HepG2 (cell line): ENCODE measurements around the gene CD93. TPM values are rescaled to one million over a fixed set of nuclear protein-coding genes. Genes with fewer than 3 reads are reported as not detected.

Experiments
- ATAC-seq: fragments of 200-7000 bp; cut with Tn5 transposase; 3 replicates; pipeline ENCODE4 v1.9.1; 2020; ENCODE audit warnings: mild to moderate bottlenecking, moderate library complexity
- BruUV-seq: library from RNA; stranded (reverse); fragments of 400-500 nt; replicated peaks from 2 replicates; lab custom pipeline; 2021; lab: Mats Ljungman, UMichigan
- CTCF ChIA-PET: fragments of 300-600 bp; formaldehyde crosslinking; extraction: SDS; loops from one replicate; lab custom pipeline; 2021; ENCODE audit warnings: low total read pairs, inconsistent platforms, low intra/inter-chr PET ratio; lab: Yijun Ruan, JAX
- POLR2A ChIA-PET: fragments of 350-600 bp; sonication (Branson Sonifier 250); formaldehyde crosslinking; loops from one replicate; lab custom pipeline; 2020; ENCODE audit warnings: antibody characterized with exemption, inconsistent platforms; lab: Yijun Ruan, JAX
- DNase-seq: peaks from one replicate; pipeline ENCODE4 v3.0.0-alpha.2; 2015; ENCODE audit warnings: low spot score
- FAIRE-seq: peaks from 3 replicates; lab custom pipeline; 2011; peaks lifted over from hg19 to GRCh38; lab: Jason Lieb, UNC
- H2AFZ ChIP-seq: one replicate; pipeline ENCODE4 v1.6.1; 2011; ENCODE audit warnings: low read length, inconsistent platforms
- H3K27ac ChIP-seq: fragments of 300-600 bp; 3 replicates; pipeline ENCODE4 v1.8.0; 2011; ENCODE audit warnings: mixed run types, mild to moderate bottlenecking, mixed read lengths, low read length, inconsistent platforms; ENCODE audit not compliant: insufficient read depth; ENCODE audit errors: extremely low read length
- H3K27me3 ChIP-seq, 2 experiments: fragments of 200-600 bp in 1 of 2; 2 replicates in 1 of 2; 3 replicates in 1 of 2; pipeline versions ENCODE4 v1.6.0 to v1.8.0; 2011; ENCODE audit warnings: low read length in 2 of 2, mild to moderate bottlenecking in 2 of 2, moderate library complexity in 2 of 2, inconsistent platforms in 1 of 2; ENCODE audit not compliant: insufficient read depth in 2 of 2, control insufficient read depth in 1 of 2
- H3K36me3 ChIP-seq, 2 experiments: fragments of 200-600 bp in 1 of 2; replicated peaks in 1 of 2; 2 replicates in 1 of 2; 3 replicates in 1 of 2; pipeline versions ENCODE4 v1.5.1 to v1.8.0; 2011; ENCODE audit warnings: low read length in 2 of 2, inconsistent platforms in 1 of 2; ENCODE audit not compliant: insufficient read depth in 2 of 2, control insufficient read depth in 1 of 2
- H3K4me1 ChIP-seq: 2 replicates; pipeline ENCODE4 v1.5.1; 2012; ENCODE audit warnings: low read length, inconsistent platforms; ENCODE audit not compliant: insufficient read depth
- H3K4me2 ChIP-seq: 2 replicates; pipeline ENCODE4 v1.6.0; 2011; ENCODE audit warnings: low read depth, low read length, inconsistent platforms
- H3K4me3 ChIP-seq, 3 experiments: fragments of 200-600 bp in 1 of 3; sonication (generic), shearing (Covaris generic) in 1 of 3; replicated peaks in 1 of 3; 2 replicates each; pipeline ENCODE4 v1.5.1; 2011 to 2016; ENCODE audit warnings: low read length in 3 of 3, inconsistent platforms in 2 of 3, low read depth in 2 of 3, mild to moderate bottlenecking in 2 of 3, control low read depth in 1 of 3, mixed read lengths in 1 of 3; ENCODE audit not compliant: insufficient read depth in 1 of 3
- H3K79me2 ChIP-seq: one replicate; pipeline ENCODE4 v1.6.1; 2011; ENCODE audit warnings: low read length, inconsistent platforms; ENCODE audit not compliant: insufficient read depth
- H3K9ac ChIP-seq: 2 replicates; pipeline ENCODE4 v1.6.0; 2011; ENCODE audit warnings: mild to moderate bottlenecking, low read depth, low read length, inconsistent platforms; ENCODE audit not compliant: insufficient read depth
- H3K9me3 ChIP-seq: 2 replicates; pipeline ENCODE4 v1.5.1; 2012; ENCODE audit warnings: mild to moderate bottlenecking, low read length
- H4K20me1 ChIP-seq: 2 replicates; pipeline ENCODE4 v1.6.0; 2011; ENCODE audit warnings: inconsistent platforms, mild to moderate bottlenecking, low read length, moderate library complexity; ENCODE audit not compliant: insufficient read depth
- HDAC2 ChIP-seq: sonication (generic); formaldehyde crosslinking; IDR thresholded peaks from 2 replicates; pipeline ENCODE4 v1.4.0; 2020; ENCODE audit warnings: missing genetic modification reagents
- MIER2 ChIP-seq: IDR thresholded peaks from 2 replicates; pipeline ENCODE4 v1.6.1; 2016; ENCODE audit warnings: missing biosample characterization, missing genetic modification reagents
- ZNF253 ChIP-seq: sonication (generic); formaldehyde crosslinking; IDR thresholded peaks from 2 replicates; pipeline ENCODE4 v1.8.0; 2022; ENCODE audit warnings: mild to moderate bottlenecking, missing genetic modification reagents, borderline replicate concordance
- ZNF292 ChIP-seq: sonication (generic); formaldehyde crosslinking; IDR thresholded peaks from 2 replicates; pipeline ENCODE4 v1.8.1; 2022; ENCODE audit warnings: mild to moderate bottlenecking, low read depth, missing genetic modification reagents, borderline replicate concordance
- ZNF672 ChIP-seq: sonication (generic); formaldehyde crosslinking; IDR thresholded peaks from 2 replicates; pipeline ENCODE4 v1.8.1; 2022; ENCODE audit warnings: missing genetic modification reagents
- WGBS: methylation state at CpG from one replicate; pipeline ENCODE4 v1.1.6; 2017; ENCODE audit warnings: low lambda C conversion rate; 5-methylcytosine and 5-hydroxymethylcytosine counted together
- in situ Hi-C: cut with HindIII; loops from 2 replicates; pipeline ENCODE4 v1.10.0; 2017; ENCODE audit warnings: low pct_unique_long_range_greater_than_20kb; ENCODE audit not compliant: extremely low pct_ligation_motif_present
- intact Hi-C: fragments of 100-400 bp; cut with micrococcal nuclease; formaldehyde crosslinking; loops from one replicate; pipeline ENCODE4 v1.10.0; 2022; ENCODE audit not compliant: unreplicated experiment
- polyA plus RNA-seq, 8 experiments: library from polyadenylated mRNA; depleted of rRNA in 3 of 8; stranded (reverse) in 7 of 8; unstranded in 1 of 8; fragments of >200 nt; fragmentation: Illumina TruSeq in 4 of 8; extraction: Trizol in 4 of 8; gene quantifications; 2 replicates each; pipeline versions ENCODE4 v1.2.1 to v1.2.3, GENCODE V29; 2011 to 2016; ENCODE audit warnings: low read depth in 4 of 8, missing spikeins in 1 of 8, mixed read lengths in 1 of 8; ENCODE audit not compliant: insufficient read depth in 1 of 8
- total RNA-seq, 5 experiments: library from RNA; depleted of rRNA; stranded (reverse); fragments of >200 nt; fragmentation: Illumina TruSeq; extraction: Trizol; gene quantifications; 2 replicates each; pipeline ENCODE4 v1.2.3, GENCODE V29; 2016; ENCODE audit warnings: low read depth in 1 of 5
- TF ChIP-seq, protein P1 (sequence below): sonication (generic); formaldehyde crosslinking; IDR thresholded peaks from 2 replicates; pipeline ENCODE4 v1.5.0; 2020; ENCODE audit warnings: mild to moderate bottlenecking, missing genetic modification reagents, borderline replicate concordance
- TF ChIP-seq, protein P2 (sequence below): sonication (generic); formaldehyde crosslinking; conservative IDR thresholded peaks from 2 replicates; pipeline ENCODE4 v1.4.0; 2020; ENCODE audit warnings: missing genetic modification reagents

The CD93 gene
- total and polyA plus RNA-seq, 2 of the 13 experiments (the other 11 are each of a cell fraction or from before 2014, with no cell fraction given) = not detected

- CTCF ChIA-PET = no interaction called here
- Histone ChIP-seq H3K4me2 (no peak overlapping the region), H3K27ac (no peak overlapping the region), H4K20me1 (no peaks in the 10 kb centered on the region), H3K27me3 (peaks cover 0 to under 1% of the 10 kb centered on the region in 2 experiments; a peak in 2 of 5 replicates), H3K79me2 (no peaks in the 10 kb centered on the region), H3K9ac (no peak overlapping the region), H3K9me3 (no peaks in the 10 kb centered on the region), H3K4me1 (no peaks in the 10 kb centered on the region), H2AFZ (no peak overlapping the region), H3K4me3 (no peak overlapping the region), H3K36me3 (no peaks in the 10 kb centered on the region)
- no peak for FAIRE-seq
- TF ChIP-seq, protein P1, sequence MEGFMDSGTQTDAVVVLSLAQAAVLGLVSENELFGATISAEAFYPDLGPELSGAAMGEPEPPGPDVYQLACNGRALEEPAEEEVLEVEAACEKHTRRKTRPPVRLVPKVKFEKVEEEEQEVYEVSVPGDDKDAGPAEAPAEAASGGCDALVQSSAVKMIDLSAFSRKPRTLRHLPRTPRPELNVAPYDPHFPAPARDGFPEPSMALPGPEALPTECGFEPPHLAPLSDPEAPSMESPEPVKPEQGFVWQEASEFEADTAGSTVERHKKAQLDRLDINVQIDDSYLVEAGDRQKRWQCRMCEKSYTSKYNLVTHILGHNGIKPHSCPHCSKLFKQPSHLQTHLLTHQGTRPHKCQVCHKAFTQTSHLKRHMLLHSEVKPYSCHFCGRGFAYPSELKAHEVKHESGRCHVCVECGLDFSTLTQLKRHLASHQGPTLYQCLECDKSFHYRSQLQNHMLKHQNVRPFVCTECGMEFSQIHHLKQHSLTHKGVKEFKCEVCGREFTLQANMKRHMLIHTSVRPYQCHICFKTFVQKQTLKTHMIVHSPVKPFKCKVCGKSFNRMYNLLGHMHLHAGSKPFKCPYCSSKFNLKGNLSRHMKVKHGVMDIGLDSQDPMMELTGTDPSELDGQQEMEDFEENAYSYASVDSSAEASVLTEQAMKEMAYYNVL (CRISPR knock-in tag) = no peak
- no peak for TF ChIP-seq MIER2
- TF ChIP-seq ZNF253 = no peak
- no peak for TF ChIP-seq HDAC2 (CRISPR knock-in tag)
- DNase-seq = no peak
- POLR2A ChIA-PET = no interaction called here
- BruUV-seq = no TSS peak
- 38% methylated on average over 4 of the region's 4 CpGs for WGBS
- no peak for ATAC-seq
- in situ Hi-C loops (no loop called here), intact Hi-C loops (no loop called here)
Observed at GRCh38 chr20:23130622-23131140, 44.6 kb upstream of the CD93 start.

DNA sequence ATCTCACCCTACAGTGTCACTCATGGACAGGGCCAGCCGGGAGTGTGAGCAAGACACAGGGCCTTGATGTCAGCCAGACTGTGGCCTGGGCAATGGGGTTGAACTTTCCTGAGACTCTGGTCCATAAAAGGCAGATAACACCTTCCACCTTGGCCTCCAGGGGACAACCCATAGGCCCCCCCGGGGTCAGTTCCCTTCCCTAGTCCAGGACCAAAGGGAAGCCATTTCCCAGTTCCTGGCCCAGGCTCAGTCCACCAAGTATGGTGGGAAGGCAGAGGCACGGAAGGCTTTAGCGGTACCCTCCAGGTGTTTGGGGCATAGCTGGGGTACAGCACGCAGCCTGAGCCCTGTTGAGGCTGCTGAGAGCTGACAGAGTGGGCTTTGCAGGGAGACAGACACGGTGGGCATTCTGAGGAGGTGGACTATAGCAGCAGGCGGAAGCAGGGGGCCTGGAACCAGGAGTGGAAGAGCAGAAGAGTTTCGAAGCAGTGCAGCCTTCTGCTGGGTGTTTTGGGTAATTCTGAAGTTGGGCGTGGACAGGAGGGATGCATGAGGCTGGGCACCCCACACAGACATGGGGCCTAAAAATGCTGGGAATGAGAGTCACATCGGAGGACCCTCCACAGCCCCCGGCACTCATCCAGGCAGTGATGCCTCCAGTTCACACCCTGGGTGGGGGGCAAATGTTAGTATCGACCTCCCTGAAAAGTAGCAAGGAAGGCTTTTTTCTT is 43.9 kb upstream of the CD93 start:
- Histone ChIP-seq H3K27me3 (peaks cover 0 to 2% of the 10 kb centered on the region in 2 experiments; a peak in 1 of 5 replicates), H3K4me3 (no peak overlapping the region), H3K27ac (no peak overlapping the region), H3K4me2 (no peak overlapping the region), H4K20me1 (no peaks in the 10 kb centered on the region), H3K79me2 (no peaks in the 10 kb centered on the region), H3K9me3 (no peaks in the 10 kb centered on the region), H3K4me1 (no peaks in the 10 kb centered on the region), H2AFZ (no peak overlapping the region), H3K36me3 (no peaks in the 10 kb centered on the region), H3K9ac (no peak overlapping the region)
- in situ Hi-C loops = no loop called here
- no TSS peak for BruUV-seq
- ATAC-seq = no peak
- POLR2A ChIA-PET = no interaction called here
- no peak for FAIRE-seq
- CTCF ChIA-PET = no interaction called here
- intact Hi-C loops = no loop called here
- no peak for DNase-seq
- WGBS = 17% methylated on average over 12 of the region's 12 CpGs
- TF ChIP-seq ZNF672 (CRISPR knock-in tag) (no peak), ZNF292 (CRISPR knock-in tag) (no peak)
- TF ChIP-seq, protein P2, sequence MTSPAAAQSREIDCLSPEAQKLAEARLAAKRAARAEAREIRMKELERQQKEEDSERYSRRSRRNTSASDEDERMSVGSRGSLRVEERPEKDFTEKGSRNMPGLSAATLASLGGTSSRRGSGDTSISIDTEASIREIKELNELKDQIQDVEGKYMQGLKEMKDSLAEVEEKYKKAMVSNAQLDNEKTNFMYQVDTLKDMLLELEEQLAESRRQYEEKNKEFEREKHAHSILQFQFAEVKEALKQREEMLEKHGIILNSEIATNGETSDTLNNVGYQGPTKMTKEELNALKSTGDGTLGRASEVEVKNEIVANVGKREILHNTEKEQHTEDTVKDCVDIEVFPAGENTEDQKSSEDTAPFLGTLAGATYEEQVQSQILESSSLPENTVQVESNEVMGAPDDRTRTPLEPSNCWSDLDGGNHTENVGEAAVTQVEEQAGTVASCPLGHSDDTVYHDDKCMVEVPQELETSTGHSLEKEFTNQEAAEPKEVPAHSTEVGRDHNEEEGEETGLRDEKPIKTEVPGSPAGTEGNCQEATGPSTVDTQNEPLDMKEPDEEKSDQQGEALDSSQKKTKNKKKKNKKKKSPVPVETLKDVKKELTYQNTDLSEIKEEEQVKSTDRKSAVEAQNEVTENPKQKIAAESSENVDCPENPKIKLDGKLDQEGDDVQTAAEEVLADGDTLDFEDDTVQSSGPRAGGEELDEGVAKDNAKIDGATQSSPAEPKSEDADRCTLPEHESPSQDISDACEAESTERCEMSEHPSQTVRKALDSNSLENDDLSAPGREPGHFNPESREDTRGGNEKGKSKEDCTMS (CRISPR knock-in tag) = no peak
- TF ChIP-seq, all 625 proteins: peak for 0
